H1 (cell line): ENCODE measurements around the gene CCNG2. TPM values are rescaled to one million over a fixed set of nuclear protein-coding genes. Genes with fewer than 3 reads are reported as not detected.

Source experiments
- CTCF ChIA-PET: fragments of 300-600 bp; sonication (Branson Sonifier 250); formaldehyde crosslinking; loops from one replicate; lab custom pipeline; 2021; ENCODE audit not compliant: partially characterized antibody; lab: Charles Lee
- POLR2A ChIA-PET: fragments of 300-600 bp; sonication (Branson Sonifier 250); formaldehyde crosslinking; loops from one replicate; lab custom pipeline; 2021; ENCODE audit warnings: inconsistent platforms; ENCODE audit not compliant: partially characterized antibody; lab: Charles Lee
- DNase-seq, 2 experiments: peaks; one replicate each; pipeline versions ENCODE4 v3.0.0 to v3.0.0-alpha.2; 2010 to 2022; ENCODE audit warnings: low spot score in 2 of 2, low read depth in 1 of 2, mixed read lengths in 1 of 2
- FAIRE-seq: peaks from 2 replicates; lab custom pipeline; 2011; peaks lifted over from hg19 to GRCh38; lab: Jason Lieb, UNC
- H2AFZ ChIP-seq: 2 replicates; pipeline ENCODE4 v1.8.1; 2012; ENCODE audit warnings: low read length, inconsistent platforms
- H2AK5ac ChIP-seq: 2 replicates; pipeline ENCODE4 v1.6.1; 2013; ENCODE audit warnings: low read depth, low read length
- H2BK120ac ChIP-seq: replicated peaks from 2 replicates; pipeline ENCODE3; 2013; ENCODE audit warnings: low read depth, low read length, inconsistent platforms
- H2BK12ac ChIP-seq: 2 replicates; pipeline ENCODE4 v1.6.1; 2013; ENCODE audit warnings: low read depth, low read length
- H2BK15ac ChIP-seq: 2 replicates; pipeline ENCODE4 v1.6.1; 2013; ENCODE audit warnings: low read length
- H2BK20ac ChIP-seq: 2 replicates; pipeline ENCODE4 v1.6.1; 2013; ENCODE audit warnings: low read length
- H2BK5ac ChIP-seq: 2 replicates; pipeline ENCODE4 v1.6.1; 2013; ENCODE audit warnings: low read depth, low read length
- H3K14ac ChIP-seq: 2 replicates; pipeline ENCODE4 v1.6.1; 2013; ENCODE audit warnings: inconsistent platforms; ENCODE audit not compliant: insufficient read length
- H3K18ac ChIP-seq: 2 replicates; pipeline ENCODE4 v1.6.1; 2013; ENCODE audit warnings: low read length; ENCODE audit errors: extremely low read depth
- H3K23ac ChIP-seq: 2 replicates; pipeline ENCODE4 v1.6.1; 2013; ENCODE audit warnings: inconsistent platforms; ENCODE audit not compliant: insufficient read length
- H3K23me2 ChIP-seq: 2 replicates; pipeline ENCODE4 v1.6.1; 2013; ENCODE audit warnings: low read depth, low read length
- H3K27ac ChIP-seq: 2 replicates; pipeline ENCODE4 v1.6.1; 2011; ENCODE audit warnings: low read depth, low read length, inconsistent platforms
- H3K27me3 ChIP-seq, 4 experiments: replicated peaks in 1 of 4; 1 replicate in 1 of 4; 2 replicates in 3 of 4; pipeline versions ENCODE4 v1.6.1 to v1.8.1; 2011 to 2013; ENCODE audit warnings: low read length in 3 of 4, mild to moderate bottlenecking in 3 of 4, inconsistent platforms in 2 of 4, mixed read lengths in 2 of 4, moderate library complexity in 1 of 4; ENCODE audit not compliant: control insufficient read depth in 3 of 4, insufficient read depth in 3 of 4; ENCODE audit errors: extremely low read depth in 1 of 4
- H3K36me3 ChIP-seq, 4 experiments: 2 replicates each; pipeline versions ENCODE4 v1.6.1 to v1.8.1; 2011 to 2013; ENCODE audit warnings: mild to moderate bottlenecking in 4 of 4, low read length in 3 of 4, moderate library complexity in 2 of 4, control low read depth in 1 of 4, inconsistent platforms in 1 of 4; ENCODE audit not compliant: insufficient read depth in 4 of 4, control insufficient read depth in 2 of 4
- H3K4ac ChIP-seq: replicated peaks from 2 replicates; pipeline ENCODE3; 2013; ENCODE audit warnings: low read length, low read depth, mixed read lengths, inconsistent platforms; ENCODE audit not compliant: insufficient read length
- H3K4me1 ChIP-seq, 4 experiments: replicated peaks in 1 of 4; 1 replicate in 1 of 4; 2 replicates in 3 of 4; pipeline versions ENCODE4 v1.6.1 to v1.8.1; 2011 to 2013; ENCODE audit warnings: low read length in 3 of 4, inconsistent platforms in 2 of 4, mixed read lengths in 1 of 4; ENCODE audit not compliant: insufficient read depth in 4 of 4, control insufficient read depth in 3 of 4
- H3K4me2 ChIP-seq, 2 experiments: 2 replicates each; pipeline versions ENCODE4 v1.6.1 to v1.8.1; 2011 to 2013; ENCODE audit warnings: low read depth in 2 of 2, low read length in 2 of 2, control low read depth in 1 of 2, inconsistent platforms in 1 of 2, mild to moderate bottlenecking in 1 of 2; ENCODE audit not compliant: insufficient read depth in 1 of 2
- H3K4me3 ChIP-seq, 4 experiments: fragments of 200-600, 300-600 bp in 1 of 4; sonication (generic), shearing (Covaris generic), sonication (Bioruptor Twin) in 1 of 4; 2 replicates each; pipeline versions ENCODE4 v1.5.1 to v1.8.1; 2011 to 2016; ENCODE audit warnings: low read length in 4 of 4, low read depth in 3 of 4, control low read depth in 2 of 4, inconsistent platforms in 2 of 4, mild to moderate bottlenecking in 2 of 4, mixed read lengths in 1 of 4, moderate library complexity in 1 of 4; ENCODE audit not compliant: insufficient read depth in 2 of 4; ENCODE audit errors: extremely low read depth in 1 of 4
- H3K56ac ChIP-seq: replicated peaks from 2 replicates; pipeline ENCODE3; 2013; ENCODE audit warnings: low read depth, mild to moderate bottlenecking, mixed read lengths, low read length, inconsistent platforms; ENCODE audit not compliant: insufficient read length
- H3K79me1 ChIP-seq: 2 replicates; pipeline ENCODE4 v1.6.1; 2013; ENCODE audit warnings: low read depth, low read length, control low read depth
- H3K79me2 ChIP-seq, 2 experiments: 2 replicates each; pipeline versions ENCODE4 v1.6.1 to v1.8.1; 2012 to 2013; ENCODE audit warnings: low read length in 2 of 2, mild to moderate bottlenecking in 2 of 2, inconsistent platforms in 1 of 2; ENCODE audit not compliant: insufficient read depth in 2 of 2, control insufficient read depth in 1 of 2
- H3K9ac ChIP-seq, 4 experiments: replicated peaks in 1 of 4; 1 replicate in 1 of 4; 2 replicates in 3 of 4; pipeline versions ENCODE4 v1.6.1 to v1.8.1; 2011 to 2013; ENCODE audit warnings: low read depth in 3 of 4, low read length in 3 of 4, control low read depth in 2 of 4, mild to moderate bottlenecking in 2 of 4, moderate library complexity in 2 of 4, inconsistent platforms in 1 of 4; ENCODE audit errors: extremely low read depth in 1 of 4
- H3K9me3 ChIP-seq, 2 experiments: 2 replicates each; pipeline versions ENCODE4 v1.6.1 to v1.8.1; 2012 to 2013; ENCODE audit warnings: mild to moderate bottlenecking in 2 of 2, moderate library complexity in 2 of 2, control low read depth in 1 of 2, inconsistent platforms in 1 of 2, low read depth in 1 of 2, low read length in 1 of 2, mixed read lengths in 1 of 2; ENCODE audit not compliant: insufficient read depth in 2 of 2
- H4K20me1 ChIP-seq, 2 experiments: replicated peaks in 1 of 2; 2 replicates each; pipeline versions ENCODE3 to v1.8.1; 2011 to 2013; ENCODE audit warnings: inconsistent platforms in 2 of 2, low read length in 2 of 2, mild to moderate bottlenecking in 1 of 2; ENCODE audit not compliant: insufficient read depth in 2 of 2, control insufficient read depth in 1 of 2
- H4K5ac ChIP-seq: 2 replicates; pipeline ENCODE4 v1.6.1; 2013; ENCODE audit warnings: low read length, low read depth, mixed read lengths, inconsistent platforms; ENCODE audit not compliant: insufficient read length
- H4K8ac ChIP-seq: 2 replicates; pipeline ENCODE4 v1.8.0; 2013; ENCODE audit warnings: mild to moderate bottlenecking, moderate library complexity, low read length, inconsistent platforms; ENCODE audit not compliant: insufficient read depth; ENCODE audit errors: extremely low read depth
- H4K91ac ChIP-seq: replicated peaks from 2 replicates; pipeline ENCODE3; 2013; ENCODE audit warnings: low read length, mixed read lengths, inconsistent platforms; ENCODE audit not compliant: insufficient read length
- CEBPB ChIP-seq: IDR thresholded peaks from 2 replicates; pipeline ENCODE4 v1.6.1; 2012; ENCODE audit warnings: low read depth, low read length
- CTCF ChIP-seq, 3 experiments: IDR thresholded peaks; 1 replicate in 2 of 3; 2 replicates in 1 of 3; pipeline versions ENCODE4 v1.5.1 to v1.6.1; 2011; ENCODE audit warnings: low read length in 3 of 3, mild to moderate bottlenecking in 3 of 3, inconsistent platforms in 2 of 3, low read depth in 1 of 3, moderate library complexity in 1 of 3; ENCODE audit not compliant: insufficient read depth in 1 of 3; ENCODE audit errors: control extremely low read depth in 1 of 3
- EP300 ChIP-seq, 2 experiments: IDR thresholded peaks; 1 replicate in 1 of 2; 2 replicates in 1 of 2; pipeline ENCODE4 v1.6.1; 2011 to 2012; ENCODE audit warnings: low read depth in 2 of 2, low read length in 2 of 2, mild to moderate bottlenecking in 2 of 2, borderline replicate concordance in 1 of 2, inconsistent platforms in 1 of 2, moderate library complexity in 1 of 2
- HDAC6 ChIP-seq: IDR thresholded peaks from one replicate; pipeline ENCODE4 v1.7.1; 2012; ENCODE audit warnings: low read depth, mild to moderate bottlenecking, inconsistent platforms, low read length, moderate library complexity
- JUND ChIP-seq: IDR thresholded peaks from 2 replicates; pipeline ENCODE4 v1.6.1; 2011; ENCODE audit warnings: mild to moderate bottlenecking, improper control_type of control experiment, low read length
- KDM1A ChIP-seq: fragments of 200-600, 300-600 bp; sonication (generic); IDR thresholded peaks from 2 replicates; pipeline ENCODE4 v1.7.1; 2016; ENCODE audit warnings: mild to moderate bottlenecking, low read length, borderline replicate concordance
- MAX ChIP-seq: IDR thresholded peaks from 2 replicates; pipeline ENCODE4 v1.6.1; 2012; ENCODE audit warnings: inconsistent platforms
- NANOG ChIP-seq: IDR thresholded peaks from 2 replicates; pipeline ENCODE4 v1.6.1; 2011; ENCODE audit warnings: low read length, low read depth, mild to moderate bottlenecking, inconsistent platforms; ENCODE audit not compliant: insufficient read depth, poor library complexity, severe bottlenecking
- POU5F1 ChIP-seq: IDR thresholded peaks from 2 replicates; pipeline ENCODE4 v1.6.1; 2011; ENCODE audit warnings: low read depth, mild to moderate bottlenecking, low read length, moderate library complexity
- SIN3A ChIP-seq, 2 experiments: IDR thresholded peaks in 1 of 2; conservative IDR thresholded peaks in 1 of 2; 2 replicates each; pipeline ENCODE4 v1.6.1; 2011 to 2012; ENCODE audit warnings: low read length in 2 of 2, improper control_type of control experiment in 1 of 2, low read depth in 1 of 2, mild to moderate bottlenecking in 1 of 2
- SP2 ChIP-seq: IDR thresholded peaks from 2 replicates; pipeline ENCODE4 v1.6.1; 2012; ENCODE audit warnings: mild to moderate bottlenecking, low read length, inconsistent platforms
- WGBS, 2 experiments: shearing (Covaris generic) in 1 of 2; methylation state at CpG; one replicate each; pipeline versions ENCODE4 v1.1.6 to v1.1.7; 2013 to 2015; ENCODE audit warnings: low lambda C conversion rate in 2 of 2, mixed read lengths in 2 of 2, inconsistent platforms in 1 of 2, low coverage in 1 of 2, missing lambda C conversion rate in 1 of 2; ENCODE audit not compliant: insufficient replicate concordance in 2 of 2, insufficient coverage in 1 of 2, insufficient read length in 1 of 2; ENCODE audit errors: extremely low coverage in 1 of 2, missing lambda C conversion rate in 1 of 2; 5-methylcytosine and 5-hydroxymethylcytosine counted together
- polyA plus RNA-seq, 7 experiments: library from polyadenylated mRNA; depleted of rRNA in 3 of 7; stranded (reverse) in 5 of 7; unstranded in 2 of 7; fragments of >200 nt in 5 of 7; fragments of 200-250 nt in 2 of 7; gene quantifications; 1 replicate in 5 of 7; 2 replicates in 1 of 7; 4 replicates in 1 of 7; pipeline versions ENCODE4 v1.2.1 to v1.2.3, GENCODE V29; 2011 to 2013; ENCODE audit warnings: missing spikeins in 2 of 7, mixed read lengths in 2 of 7
- total RNA-seq: library from RNA; stranded (reverse); fragmentation: NEBNext Ultra II Directional; extraction: Animal tissue kit (Norgen Biotek cat#: 25700); gene quantifications from 2 replicates; pipeline ENCODE4 v1.2.1, GENCODE V29; 2021

The CCNG2 gene
- total and polyA plus RNA-seq, 2 of the 8 experiments (the other 6 are each of a cell fraction or from before 2014, with no cell fraction given): 3.5 to 13.9 TPM

GRCh38 chr4:77121736-77122240, 35.2 kb upstream of the CCNG2 start:
- Histone ChIP-seq H2AK5ac (no peak overlapping the region), H3K27ac (no peak overlapping the region), H2BK120ac (no peak overlapping the region), H4K5ac (no peak overlapping the region), H3K14ac (no peak overlapping the region), H2AFZ (no peak overlapping the region; the same call in 1 of the 2 replicates), H3K36me3 (no peaks in the 10 kb centered on the region), H4K20me1 (no peaks in the 10 kb centered on the region), H4K8ac (no peak overlapping the region), H3K9ac (no peak overlapping the region), H3K79me1 (no peaks in the 10 kb centered on the region), H3K4me1 (no peaks in the 10 kb centered on the region; a peak in 1 of 7 replicates), H3K4ac (no peak overlapping the region), H2BK5ac (no peak overlapping the region), H3K27me3 (no peaks in the 10 kb centered on the region), H3K23ac (no peak overlapping the region), H4K91ac (no peak overlapping the region), H2BK15ac (no peak overlapping the region), H3K79me2 (no peaks in the 10 kb centered on the region), H3K4me3 (no peak overlapping the region), H3K23me2 (no peaks in the 10 kb centered on the region), H3K9me3 (no peaks in the 10 kb centered on the region), H3K4me2 (no peak overlapping the region), H2BK12ac (no peak overlapping the region), H3K56ac (no peak overlapping the region), H3K18ac (no peak overlapping the region), H2BK20ac (no peak overlapping the region)
- POLR2A ChIA-PET: no interaction called here
- WGBS, 2 experiments: 98% methylated on average over 5 of the region's 5 CpGs; no CpG with 5 or more reads in 1 of the 2 experiments
- FAIRE-seq: no peak
- no peak for DNase-seq
- CTCF ChIA-PET: interaction anchor here (1.0 to 2.1 kb wide), 9 partner anchors 10 to 82 kb away, joined by 3 to 17 read pairs (median 4); no protein-coding TSS in a partner anchor
- no peak for TF ChIP-seq KDM1A
- TF ChIP-seq MAX: no peak
- no peak for TF ChIP-seq EP300 (IDR thresholded peaks at IDR 0.05; ENCODE audit: borderline replicate concordance in 1 of 2, low read depth in 2 of 2, low read length in 2 of 2)
- TF ChIP-seq JUND: no peak
- no peak for TF ChIP-seq POU5F1
- TF ChIP-seq CTCF (IDR thresholded peaks at IDR 0.05; ENCODE audit: control extremely low read depth in 1 of 3, insufficient read depth in 1 of 3, low read depth in 1 of 3, low read length in 3 of 3): no peak
- TF ChIP-seq NANOG: no peak
- no peak for TF ChIP-seq SP2
- no peak for TF ChIP-seq HDAC6
- TF ChIP-seq SIN3A (conservative IDR thresholded peaks at IDR 0.05 in 1 of 2, IDR thresholded peaks at IDR 0.05 in 1 of 2; ENCODE audit: low read depth in 1 of 2, low read length in 2 of 2): no peak
- no peak for TF ChIP-seq CEBPB
